ENCODE results near the gene PPIL3. TPM values are rescaled to one million over a fixed set of nuclear protein-coding genes. Genes with fewer than 3 reads are reported as not detected.
A peak's percentile ranks its signal among the peaks of the same experiment; 100 is the strongest.

The PPIL3 gene
- total and polyA plus RNA-seq, 2 donors (not counting 3 experiments of a cell fraction or from before 2014, with no cell fraction given), result 25.0 to 27.1 TPM

DNA sequence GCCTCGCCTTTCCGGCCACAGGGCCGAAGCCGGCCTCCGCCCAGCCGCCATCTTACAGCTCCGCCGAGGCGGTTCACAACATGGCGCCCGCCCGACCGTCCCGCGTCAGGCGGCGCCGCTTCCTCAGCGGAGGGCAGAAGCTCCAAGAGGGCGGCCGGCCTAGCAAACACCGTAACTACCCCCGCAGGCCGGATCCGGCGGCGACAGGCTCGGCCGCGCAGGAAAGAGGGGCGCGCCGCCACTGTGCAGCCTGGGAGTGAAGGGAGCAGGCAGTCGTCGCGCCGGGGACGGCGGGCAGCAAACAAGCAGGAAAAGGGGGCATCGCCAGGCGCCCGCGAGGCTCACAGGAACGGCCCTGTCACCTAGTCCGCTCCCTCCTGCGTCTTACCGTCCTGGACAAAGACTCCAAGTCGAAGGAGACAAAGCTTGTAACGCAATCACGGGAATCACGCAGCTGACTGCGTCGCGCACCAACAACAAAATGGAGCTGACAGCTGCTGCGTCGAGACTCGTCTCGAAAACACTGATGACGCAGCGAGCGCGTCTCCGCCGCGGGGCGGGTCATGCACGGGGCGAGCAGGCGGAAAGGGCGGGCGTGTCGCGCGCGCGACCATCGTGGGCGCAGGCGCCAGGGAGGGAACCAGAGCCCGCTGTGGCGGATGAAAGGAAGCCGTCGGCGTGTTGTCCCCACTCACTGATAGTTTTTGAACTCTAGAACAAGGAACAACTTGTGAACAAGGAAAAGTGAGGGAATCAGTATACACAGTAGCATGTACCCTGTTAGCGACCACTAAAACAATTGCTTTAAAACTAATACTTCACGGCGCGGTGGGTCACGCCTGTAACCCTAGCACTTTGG, 24.5 kb downstream of the PPIL3 start, which contains the start of gene CLK1:
TSS of gene CLK1 (minus strand) at position 483 of the 859 bp plus-strand sequence. CDS start 2,796 bp downstream, outside the sequence.
- Histone ChIP-seq H3K9me1 (replicated peaks; ENCODE audit: control insufficient read depth, extremely low read depth, insufficient read depth, low read length) (no peaks in the 10 kb centered on the region), H3K36me3 (ENCODE audit: control insufficient read depth in 2 of 2, extremely low read depth in 1 of 2, insufficient read depth in 2 of 2, low read length in 2 of 2) (peaks cover 1 to 2% of the 10 kb centered on the region in 2 experiments), H3K9me3 (replicated peaks; ENCODE audit: control insufficient read depth, insufficient read depth, low read length) (no peaks in the 10 kb centered on the region), H3K27me3 (ENCODE audit: control insufficient read depth in 2 of 2, insufficient read depth in 2 of 2, low read length in 2 of 2) (no peaks in the 10 kb centered on the region), H3K4me2 (ENCODE audit: insufficient read depth, low read length) (peak within 1 kb of the TSS; percentile 99), H3K79me2 (ENCODE audit: control insufficient read depth, insufficient read depth, low read length) (peaks cover 50% of the 10 kb centered on the region), H2AFZ (ENCODE audit: low read depth, low read length) (peak within 1 kb of the TSS; percentile 48), H3K4me1 (ENCODE audit: control insufficient read depth, extremely low read depth, insufficient read depth, low read length) (peaks cover 26% of the 10 kb centered on the region), H4K20me1 (replicated peaks; ENCODE audit: control insufficient read depth, extremely low read depth, insufficient read depth, low read length) (peaks cover 14% of the 10 kb centered on the region), H3K4me3 (replicated peaks in 1 of 3; ENCODE audit: insufficient read depth in 1 of 3, low read depth in 1 of 3, low read length in 3 of 3) (peak within 1 kb of the TSS; percentile 90 to 99 (median 91)), H3K9ac (replicated peaks; ENCODE audit: extremely low read depth, insufficient read depth, low read length) (peak within 1 kb of the TSS; percentile 100), H3K27ac (ENCODE audit: insufficient read depth, low read depth, low read length) (peak within 1 kb of the TSS; percentile 88)
- ChIA-PET POLR2A (interaction anchor here (1.1 to 2.0 kb wide), 3 partner anchors 25 to 318 kb away, joined by 4 to 11 read pairs (median 6); partner anchors contain the start of genes CASP10, NIF3L1 and PPIL3), CTCF (interaction anchor here (1.0 to 1.4 kb wide), 4 partner anchors 12 to 205 kb away, joined by 3 to 6 read pairs (median 4); partner anchors contain the start of genes NIF3L1 and PPIL3)
- TF ChIP-seq GATA2 (IDR thresholded peaks at IDR 0.05; ENCODE audit: insufficient read depth, insufficient read length, low read depth, low read length) (no peak), FOS (IDR thresholded peaks at IDR 0.05; ENCODE audit: borderline replicate concordance, insufficient read depth, low read length) (peak; percentile 24), POLR2AphosphoS5 (IDR thresholded peaks at IDR 0.05; ENCODE audit: insufficient read depth, low read depth, low read length) (peak; percentile 97), MYC (IDR thresholded peaks at IDR 0.05; ENCODE audit: low read depth, low read length) (peak; percentile 67), POLR2A (IDR thresholded peaks at IDR 0.05; ENCODE audit: low read depth, low read length) (peak; percentile 97), JUN (IDR thresholded peaks at IDR 0.05; ENCODE audit: borderline replicate concordance, insufficient read depth, insufficient read length, low read depth) (no peak)
- dilution Hi-C loops (cut with MboI; ENCODE audit: extremely low pct_ligation_motif_present, low sequenced_read_pairs) (no loop called here), intact Hi-C loops (cut with micrococcal nuclease) (loop anchor here (1.0 to 5.0 kb wide), 6 partner anchors 25 to 151 kb away; partner anchors contain the start of genes BZW1, NIF3L1 and PPIL3)
- BruUV-seq (replicated peaks), result TSS peak; percentile 39
- FAIRE-seq, result peak; percentile 89
- peak; percentile 95 for DNase-seq (ENCODE audit: low read depth, low spot score)
